Activated CD8-positive, alpha-beta T cell treated with anti-CD3 and anti-CD28 coated beads for 36 hours (primary cell): ENCODE measurements around the gene SRY. TPM values are rescaled to one million over a fixed set of nuclear protein-coding genes. Genes with fewer than 3 reads are reported as not detected.

ENCODE experiments used
- total RNA-seq, 2 experiments: library from RNA; stranded (reverse); gene quantifications; one replicate each; pipeline ENCODE4 v1.2.3, GENCODE V29; 2021

SRY gene
- total RNA-seq, 2 experiments from 2014 or later = not detected

Other genes starting within 250 kb of the SRY start
- 100 to 1,000 TPM; 406 to 411 TPM for gene RPS4Y1, start 53.9 kb upstream of the SRY start, total RNA-seq
- gene ZFY, start 147.7 kb upstream of the SRY start, total RNA-seq = 10 to 100 TPM; 13.4 to 16.8 TPM